Neural progenitor cell (in vitro differentiated cells): Measurements from ENCODE around the gene ABHD2. TPM values are rescaled to one million over a fixed set of nuclear protein-coding genes. Genes with fewer than 3 reads are reported as not detected.

Source experiments
- DNase-seq: peaks from one replicate; pipeline ENCODE4 v3.0.0-alpha.2; 2016; ENCODE audit warnings: low spot score
- H2AFZ ChIP-seq: fragments of 200-600 bp; sonication (generic); replicated peaks from 2 replicates; pipeline ENCODE4 v1.6.1; 2016; ENCODE audit warnings: antibody characterized with exemption
- H3F3A ChIP-seq: fragments of 200-600 bp; sonication (generic); 2 replicates; pipeline ENCODE4 v1.6.1; 2016; ENCODE audit warnings: antibody characterized with exemption, low read depth
- H3K27ac ChIP-seq: fragments of 200-600 bp; sonication (generic); 2 replicates; pipeline ENCODE4 v1.5.1; 2016; ENCODE audit warnings: mild to moderate bottlenecking
- H3K27me3 ChIP-seq: fragments of 200-600 bp; sonication (generic); 2 replicates; pipeline ENCODE4 v1.6.1; 2016; ENCODE audit warnings: mild to moderate bottlenecking, moderate library complexity
- H3K36me3 ChIP-seq: fragments of 200-600 bp; sonication (generic); 2 replicates; pipeline ENCODE4 v1.5.1; 2016
- H3K4me1 ChIP-seq: fragments of 200-600 bp; sonication (generic); 2 replicates; pipeline ENCODE4 v1.6.1; 2016; ENCODE audit warnings: mixed run types
- H3K4me2 ChIP-seq: fragments of 200-600 bp; sonication (generic); 2 replicates; pipeline ENCODE4 v1.6.1; 2016
- H3K4me3 ChIP-seq: fragments of 200-600 bp; sonication (generic); 2 replicates; pipeline ENCODE4 v1.5.1; 2016
- H3K79me2 ChIP-seq: fragments of 200-600 bp; sonication (generic); 2 replicates; pipeline ENCODE4 v1.6.1; 2016; ENCODE audit warnings: low read depth
- H3K9ac ChIP-seq: fragments of 200-600 bp; sonication (generic); 2 replicates; pipeline ENCODE4 v1.6.1; 2016
- H3K9me3 ChIP-seq: fragments of 200-600 bp; sonication (generic); 2 replicates; pipeline ENCODE4 v1.5.1; 2016; ENCODE audit warnings: low read depth
- H4K20me1 ChIP-seq: fragments of 200-600 bp; sonication (generic); 2 replicates; pipeline ENCODE4 v1.6.1; 2016; ENCODE audit warnings: low read depth
- H3K27ac Mint-ChIP-seq: 3 replicates; pipeline ENCODE4 v1.8.0; 2021; ENCODE audit warnings: mixed read lengths
- H3K27me3 Mint-ChIP-seq: 2 replicates; pipeline ENCODE4 v1.8.0; 2022; ENCODE audit warnings: low read depth, mild to moderate bottlenecking, inconsistent platforms, moderate library complexity, mixed read lengths; ENCODE audit not compliant: insufficient read depth
- H3K36me3 Mint-ChIP-seq: 3 replicates; pipeline ENCODE4 v1.8.0; 2021; ENCODE audit warnings: mixed read lengths
- H3K4me1 Mint-ChIP-seq: 3 replicates; pipeline ENCODE4 v1.8.0; 2021; ENCODE audit warnings: mixed read lengths
- H3K4me3 Mint-ChIP-seq: 3 replicates; pipeline ENCODE4 v1.8.0; 2021; ENCODE audit warnings: mild to moderate bottlenecking, moderate library complexity, mixed read lengths
- H3K9me3 Mint-ChIP-seq: 3 replicates; pipeline ENCODE4 v1.8.0; 2020; ENCODE audit warnings: mixed read lengths
- CTCF ChIP-seq: fragments of 200-600 bp; sonication (generic); IDR thresholded peaks from 2 replicates; pipeline ENCODE4 v1.5.1; 2017; ENCODE audit warnings: antibody characterized with exemption, mild to moderate bottlenecking
- EZH2 ChIP-seq: fragments of 200-600 bp; sonication (generic); IDR thresholded peaks from 2 replicates; pipeline ENCODE4 v1.6.1; 2017; ENCODE audit warnings: antibody characterized with exemption, mild to moderate bottlenecking, moderate library complexity
- EZH2phosphoT487 ChIP-seq: fragments of 200-600 bp; sonication (generic); IDR thresholded peaks from 2 replicates; pipeline ENCODE4 v1.6.1; 2017; ENCODE audit warnings: antibody characterized with exemption
- total RNA-seq: library from RNA; depleted of rRNA; stranded (reverse); fragments of >200 nt; gene quantifications from 2 replicates; pipeline ENCODE4 v1.2.3, GENCODE V29; 2015; ENCODE audit warnings: low replicate concordance

Gene ABHD2
- total RNA-seq, 1 donor from 2014 or later = 10.9 TPM

- Histone ChIP-seq H3K36me3 (no peaks in the 10 kb centered on the region), H3K27ac (no peak overlapping the region), H3F3A (no peaks in the 10 kb centered on the region), H4K20me1 (no peaks in the 10 kb centered on the region), H2AFZ (no peak overlapping the region), H3K4me3 (no peak overlapping the region), H3K4me2 (no peak overlapping the region), H3K9ac (no peak overlapping the region), H3K9me3 (no peaks in the 10 kb centered on the region), H3K27me3 (no peaks in the 10 kb centered on the region), H3K79me2 (no peaks in the 10 kb centered on the region), H3K4me1 (no peaks in the 10 kb centered on the region)
- peaks cover 11% of the 10 kb centered on the region for H3K4me1 Mint-ChIP-seq
- TF ChIP-seq EZH2 (no peak), EZH2phosphoT487 (no peak), CTCF (no peak)
- DNase-seq = no peak
- no peak overlapping the region for H3K4me3 Mint-ChIP-seq
- H3K9me3 Mint-ChIP-seq = peaks cover 2% of the 10 kb centered on the region
- no peaks in the 10 kb centered on the region for H3K36me3 Mint-ChIP-seq
- no peaks in the 10 kb centered on the region for H3K27me3 Mint-ChIP-seq
- no peak overlapping the region for H3K27ac Mint-ChIP-seq
These were observed 35.8 kb upstream of the ABHD2 start for GRCh38 chr15:89052474-89052873.

- no peaks in the 10 kb centered on the region for H3K36me3 ChIP-seq
- no peak overlapping the region for H3K4me3 ChIP-seq
- H3K27ac ChIP-seq = no peak overlapping the region
- DNase-seq = no peak
- Mint-ChIP-seq H3K4me3 (no peak overlapping the region), H3K36me3 (no peaks in the 10 kb centered on the region), H3K4me1 (peaks cover 8% of the 10 kb centered on the region), H3K27me3 (no peaks in the 10 kb centered on the region), H3K9me3 (peaks cover 2% of the 10 kb centered on the region), H3K27ac (no peak overlapping the region)
- H3K79me2 ChIP-seq = no peaks in the 10 kb centered on the region
- no peaks in the 10 kb centered on the region for H3K27me3 ChIP-seq
- no peak for TF ChIP-seq EZH2
- TF ChIP-seq CTCF = no peak
- no peak for TF ChIP-seq EZH2phosphoT487
- no peak overlapping the region for H3K9ac ChIP-seq
- no peaks in the 10 kb centered on the region for H3K9me3 ChIP-seq
- no peak overlapping the region for H3K4me2 ChIP-seq
- no peaks in the 10 kb centered on the region for H3K4me1 ChIP-seq
- H4K20me1 ChIP-seq = no peaks in the 10 kb centered on the region
- no peak overlapping the region for H2AFZ ChIP-seq
- H3F3A ChIP-seq = no peaks in the 10 kb centered on the region
These were observed 33.4 kb upstream of the ABHD2 start for GRCh38 chr15:89054873-89055272.

- peak; percentile 82 for DNase-seq
- H3K9me3 ChIP-seq = no peaks in the 10 kb centered on the region
- H3K9me3 Mint-ChIP-seq = no peaks in the 10 kb centered on the region
- H3K79me2 ChIP-seq = no peaks in the 10 kb centered on the region
- no peaks in the 10 kb centered on the region for H3K36me3 Mint-ChIP-seq
- no peak overlapping the region for H3K9ac ChIP-seq
- no peaks in the 10 kb centered on the region for H3F3A ChIP-seq
- H3K4me1 Mint-ChIP-seq = no peaks in the 10 kb centered on the region
- peak; percentile 99 for TF ChIP-seq CTCF
- TF ChIP-seq EZH2 = no peak
- no peaks in the 10 kb centered on the region for H3K27me3 ChIP-seq
- H3K4me2 ChIP-seq = no peak overlapping the region
- no peak overlapping the region for H3K4me3 Mint-ChIP-seq
- no peak overlapping the region for H3K27ac ChIP-seq
- H3K36me3 ChIP-seq = no peaks in the 10 kb centered on the region
- no peaks in the 10 kb centered on the region for H4K20me1 ChIP-seq
- H3K27ac Mint-ChIP-seq = no peak overlapping the region
- peaks cover 2% of the 10 kb centered on the region for H3K27me3 Mint-ChIP-seq
- H3K4me3 ChIP-seq = no peak overlapping the region
- peak overlapping the region; percentile 36 for H2AFZ ChIP-seq
- H3K4me1 ChIP-seq = no peaks in the 10 kb centered on the region
These were observed 30.6 kb upstream of the ABHD2 start for GRCh38 chr15:89057506-89058133.
